GM10248 (cell line): Measurements from ENCODE around the gene TRABD2A.
"Not testable (repeated sequence)": the region's sequence is repeated elsewhere in the genome, so short reads cannot be mapped to it uniquely, and the experiment has no call there.

Experiments used
- CTCF ChIA-PET: fragments of 300-600 bp; sonication (Branson Sonifier 250); formaldehyde crosslinking; extraction: SDS; loops from one replicate; lab custom pipeline; 2021; ENCODE audit warnings: antibody characterized with exemption; lab: Yijun Ruan, JAX
- POLR2A ChIA-PET: fragments of 350-650 bp; sonication (Branson Sonifier 250); formaldehyde crosslinking; extraction: SDS; loops from one replicate; lab custom pipeline; 2020; ENCODE audit warnings: antibody characterized with exemption; lab: Yijun Ruan, JAX
- DNase-seq: peaks from one replicate; pipeline ENCODE4 v3.0.0; 2012; ENCODE audit errors: extremely low spot score
- TF ChIP-seq, protein P1 (sequence below): IDR thresholded peaks from 2 replicates; pipeline ENCODE4 v1.5.1; 2012; ENCODE audit warnings: mild to moderate bottlenecking, low read depth; ENCODE audit errors: extremely low read depth, missing control alignments, control extremely low read depth

TRABD2A gene

GRCh38 chr2:84881581-84882413, 913 bp upstream of the TRABD2A start:
- ChIA-PET CTCF (interaction anchor here (0.6 to 5.0 kb wide), 12 partner anchors 10 to 415 kb away, joined by 3 to 26 read pairs (median 4); no protein-coding TSS in a partner anchor), POLR2A (no interaction called here)
- TF ChIP-seq, protein P1, sequence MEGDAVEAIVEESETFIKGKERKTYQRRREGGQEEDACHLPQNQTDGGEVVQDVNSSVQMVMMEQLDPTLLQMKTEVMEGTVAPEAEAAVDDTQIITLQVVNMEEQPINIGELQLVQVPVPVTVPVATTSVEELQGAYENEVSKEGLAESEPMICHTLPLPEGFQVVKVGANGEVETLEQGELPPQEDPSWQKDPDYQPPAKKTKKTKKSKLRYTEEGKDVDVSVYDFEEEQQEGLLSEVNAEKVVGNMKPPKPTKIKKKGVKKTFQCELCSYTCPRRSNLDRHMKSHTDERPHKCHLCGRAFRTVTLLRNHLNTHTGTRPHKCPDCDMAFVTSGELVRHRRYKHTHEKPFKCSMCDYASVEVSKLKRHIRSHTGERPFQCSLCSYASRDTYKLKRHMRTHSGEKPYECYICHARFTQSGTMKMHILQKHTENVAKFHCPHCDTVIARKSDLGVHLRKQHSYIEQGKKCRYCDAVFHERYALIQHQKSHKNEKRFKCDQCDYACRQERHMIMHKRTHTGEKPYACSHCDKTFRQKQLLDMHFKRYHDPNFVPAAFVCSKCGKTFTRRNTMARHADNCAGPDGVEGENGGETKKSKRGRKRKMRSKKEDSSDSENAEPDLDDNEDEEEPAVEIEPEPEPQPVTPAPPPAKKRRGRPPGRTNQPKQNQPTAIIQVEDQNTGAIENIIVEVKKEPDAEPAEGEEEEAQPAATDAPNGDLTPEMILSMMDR: peak; percentile 69
- DNase-seq: peak; percentile 73

- ChIA-PET POLR2A (no interaction called here), CTCF (interaction anchor here (1.4 to 5.0 kb wide), 4 partner anchors 9 to 46 kb away, joined by 3 to 26 read pairs (median 19); no protein-coding TSS in a partner anchor)
- DNase-seq: no peak
- TF ChIP-seq, protein P1: no peak
Measured at GRCh38 chr2:84880395-84880644, 564 bp downstream of the TRABD2A start.

GRCh38 chr2:84879584-84880394, 1.1 kb downstream of the TRABD2A start:
- DNase-seq: peak; percentile 56
- ChIA-PET CTCF (interaction anchor here (1.4 to 5.0 kb wide), 3 partner anchors 15 to 46 kb away, joined by 3 to 26 read pairs (median 21); no protein-coding TSS in a partner anchor), POLR2A (no interaction called here)
- TF ChIP-seq, protein P1: no peak

DNA sequence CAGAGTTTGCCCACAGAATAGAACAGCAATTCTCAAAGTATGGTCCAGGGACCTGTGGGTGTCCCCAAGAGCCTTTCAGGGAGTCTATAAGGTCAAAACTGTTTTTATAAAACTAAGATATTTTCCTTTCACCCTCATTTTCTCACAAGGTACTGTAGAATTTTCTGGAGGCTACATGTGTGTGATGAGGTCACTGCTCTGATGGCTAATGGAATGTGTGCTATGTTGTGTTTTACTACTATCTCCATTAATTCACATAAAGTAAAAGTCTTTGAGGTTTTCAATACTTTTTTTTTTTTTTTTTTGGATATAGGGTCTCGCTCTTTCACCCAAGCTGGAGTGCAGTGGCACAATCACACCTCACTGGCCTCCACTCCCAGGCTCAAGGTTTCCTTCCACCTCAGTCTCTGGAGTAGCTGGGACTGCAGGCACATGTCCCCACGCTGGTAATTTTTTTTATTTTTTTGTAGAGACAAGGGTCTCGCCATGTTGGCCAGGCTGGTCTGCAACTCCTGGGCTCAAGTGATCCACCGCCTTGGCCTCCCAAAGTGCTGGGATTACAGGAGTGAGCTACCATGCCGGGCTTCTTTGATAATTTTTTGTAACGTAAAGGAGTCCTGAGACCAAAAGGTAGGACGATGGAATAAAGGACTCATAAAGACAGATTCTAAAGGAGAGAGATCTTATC, 1.8 kb downstream of the TRABD2A start:
- POLR2A ChIA-PET: no interaction called here
- no peak for DNase-seq
- TF ChIP-seq, protein P1: no peak
- CTCF ChIA-PET: interaction anchor here (4.0 to 5.0 kb wide), 2 partner anchors 16 to 47 kb away, joined by 21 to 26 read pairs; no protein-coding TSS in a partner anchor

DNA sequence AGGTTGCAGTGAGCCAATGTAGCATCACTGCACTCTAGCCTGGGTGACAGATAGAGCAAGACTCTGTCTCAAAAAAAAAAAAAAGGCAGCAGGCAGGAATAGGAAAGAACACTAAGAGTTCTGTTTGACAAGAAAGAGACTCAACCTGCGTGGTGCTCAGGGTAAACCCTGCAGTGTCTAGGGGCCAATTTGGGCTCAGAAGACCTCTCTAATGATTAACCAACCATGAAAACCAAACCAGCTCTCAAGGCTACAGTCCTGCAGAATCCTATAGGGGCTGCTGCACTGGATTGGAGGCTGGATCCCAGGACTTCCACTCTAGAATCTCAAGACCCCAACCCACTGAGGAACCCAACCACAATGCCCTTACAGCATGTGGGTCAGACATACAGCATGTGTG, 2.4 kb downstream of the TRABD2A start:
- CTCF ChIA-PET: interaction anchor here (3.0 kb wide), 1 partner anchor 47 kb away, joined by 13 read pairs; no protein-coding TSS in a partner anchor
- POLR2A ChIA-PET: no interaction called here

DNA sequence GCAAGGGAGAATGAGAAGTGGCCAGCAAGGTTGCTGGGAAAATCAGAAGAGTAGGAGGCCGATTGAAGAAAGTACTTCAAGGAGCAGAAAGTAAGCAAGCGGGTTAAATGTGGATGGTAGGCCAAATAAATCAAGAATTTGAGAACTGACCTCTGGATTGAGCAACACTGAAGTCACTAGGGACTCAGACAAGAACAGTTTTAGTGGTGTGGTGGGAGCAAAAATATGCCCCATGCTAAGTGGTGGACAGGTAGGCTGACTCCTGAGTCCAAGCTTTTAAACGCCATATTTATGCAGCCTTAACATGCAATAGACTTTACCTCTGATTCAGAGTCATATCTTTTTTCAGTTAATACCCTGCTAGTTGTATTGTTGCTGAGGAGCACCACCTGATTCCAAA, 4.5 kb downstream of the TRABD2A start:
- ChIA-PET CTCF (interaction anchor here (0.7 to 3.0 kb wide), 5 partner anchors 11 to 236 kb away, joined by 3 to 13 read pairs (median 3); no protein-coding TSS in a partner anchor), POLR2A (no interaction called here)
- TF ChIP-seq, protein P1: no peak
- DNase-seq: no peak

More for the DNA sequence above, 2.4 kb downstream of the TRABD2A start:
- TF ChIP-seq, protein P1: no peak
- DNase-seq: no peak

GRCh38 chr2:84875619-84876018, 5.3 kb downstream of the TRABD2A start:
- CTCF ChIA-PET: interaction anchor here (1.1 to 3.0 kb wide), 3 partner anchors 11 to 236 kb away, joined by 3 to 13 read pairs (median 3); no protein-coding TSS in a partner anchor
- DNase-seq, POLR2A ChIA-PET: not testable (repeated sequence)
